ENCODE measurements around the gene FZD2.

The FZD2 gene

GRCh38 chr17:44595216-44595775 lies 38.0 kb downstream of the FZD2 start:
- H3K27ac Mint-ChIP-seq, result no peak overlapping the region
- DNase-seq, result no peak
- no peaks in the 10 kb centered on the region for H3K36me3 Mint-ChIP-seq (ENCODE audit: low read depth)
- H3K4me1 Mint-ChIP-seq, result peaks cover 61% of the 10 kb centered on the region
- H3K27me3 Mint-ChIP-seq (ENCODE audit: low read depth, poor library complexity), result peaks cover 10% of the 10 kb centered on the region
- TF ChIP-seq, protein P1, sequence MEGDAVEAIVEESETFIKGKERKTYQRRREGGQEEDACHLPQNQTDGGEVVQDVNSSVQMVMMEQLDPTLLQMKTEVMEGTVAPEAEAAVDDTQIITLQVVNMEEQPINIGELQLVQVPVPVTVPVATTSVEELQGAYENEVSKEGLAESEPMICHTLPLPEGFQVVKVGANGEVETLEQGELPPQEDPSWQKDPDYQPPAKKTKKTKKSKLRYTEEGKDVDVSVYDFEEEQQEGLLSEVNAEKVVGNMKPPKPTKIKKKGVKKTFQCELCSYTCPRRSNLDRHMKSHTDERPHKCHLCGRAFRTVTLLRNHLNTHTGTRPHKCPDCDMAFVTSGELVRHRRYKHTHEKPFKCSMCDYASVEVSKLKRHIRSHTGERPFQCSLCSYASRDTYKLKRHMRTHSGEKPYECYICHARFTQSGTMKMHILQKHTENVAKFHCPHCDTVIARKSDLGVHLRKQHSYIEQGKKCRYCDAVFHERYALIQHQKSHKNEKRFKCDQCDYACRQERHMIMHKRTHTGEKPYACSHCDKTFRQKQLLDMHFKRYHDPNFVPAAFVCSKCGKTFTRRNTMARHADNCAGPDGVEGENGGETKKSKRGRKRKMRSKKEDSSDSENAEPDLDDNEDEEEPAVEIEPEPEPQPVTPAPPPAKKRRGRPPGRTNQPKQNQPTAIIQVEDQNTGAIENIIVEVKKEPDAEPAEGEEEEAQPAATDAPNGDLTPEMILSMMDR (IDR thresholded peaks at IDR 0.05), result no peak
- no peak overlapping the region for H3K4me3 Mint-ChIP-seq
- no peaks in the 10 kb centered on the region for H3K9me3 Mint-ChIP-seq

- no peak for DNase-seq
- no peak overlapping the region for H3K4me3 Mint-ChIP-seq
- no peaks in the 10 kb centered on the region for H3K27me3 Mint-ChIP-seq (ENCODE audit: low read depth, poor library complexity)
- TF ChIP-seq, protein P1 (IDR thresholded peaks at IDR 0.05), result no peak
- peaks cover 79% of the 10 kb centered on the region for H3K4me1 Mint-ChIP-seq
- H3K27ac Mint-ChIP-seq, result peak overlapping the region; percentile 83
- H3K36me3 Mint-ChIP-seq (ENCODE audit: low read depth), result no peaks in the 10 kb centered on the region
- no peaks in the 10 kb centered on the region for H3K9me3 Mint-ChIP-seq
Measured at GRCh38 chr17:44598329-44598728, 41.0 kb downstream of the FZD2 start.

GRCh38 chr17:44598932-44599297 lies 41.6 kb downstream of the FZD2 start:
- H3K27ac Mint-ChIP-seq, result peak overlapping the region; percentile 84
- TF ChIP-seq, protein P1 (IDR thresholded peaks at IDR 0.05), result no peak

GRCh38 chr17:44599298-44600175 lies 42.3 kb downstream of the FZD2 start:
- H3K27ac Mint-ChIP-seq, result peak overlapping the region; percentile 84
- DNase-seq, result peak; percentile 75
- no peaks in the 10 kb centered on the region for H3K9me3 Mint-ChIP-seq
- no peaks in the 10 kb centered on the region for H3K27me3 Mint-ChIP-seq (ENCODE audit: low read depth, poor library complexity)
- peak overlapping the region; percentile 54 for H3K4me3 Mint-ChIP-seq
- H3K36me3 Mint-ChIP-seq (ENCODE audit: low read depth), result no peaks in the 10 kb centered on the region
- TF ChIP-seq, protein P1 (IDR thresholded peaks at IDR 0.05), result no peak
- peaks cover 80% of the 10 kb centered on the region for H3K4me1 Mint-ChIP-seq

More at GRCh38 chr17:44598932-44599297, 41.6 kb downstream of the FZD2 start:
- H3K36me3 Mint-ChIP-seq (ENCODE audit: low read depth), result no peaks in the 10 kb centered on the region
- no peak for DNase-seq
- no peaks in the 10 kb centered on the region for H3K9me3 Mint-ChIP-seq
- peak overlapping the region; percentile 33 for H3K4me3 Mint-ChIP-seq
- H3K4me1 Mint-ChIP-seq, result peaks cover 76% of the 10 kb centered on the region
- H3K27me3 Mint-ChIP-seq (ENCODE audit: low read depth, poor library complexity), result no peaks in the 10 kb centered on the region

DNA sequence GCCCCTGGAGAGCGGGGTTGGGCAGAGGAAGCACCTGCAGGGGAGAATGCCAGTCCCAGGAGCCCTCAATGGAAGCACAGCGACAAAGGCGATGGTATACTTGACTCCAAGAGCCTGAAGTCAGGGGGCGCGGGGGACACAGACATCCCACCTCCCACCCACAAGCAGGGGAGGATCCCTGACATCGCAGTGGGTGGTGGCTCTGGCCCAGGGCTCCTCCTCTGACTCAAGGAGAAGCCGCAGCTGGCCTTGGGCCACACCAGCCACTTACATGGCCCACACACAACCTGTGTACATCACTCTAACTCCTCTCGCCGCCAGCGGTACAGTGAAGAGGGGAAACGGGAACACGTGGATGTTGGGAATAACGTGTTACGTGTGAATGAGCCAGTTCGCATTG lies 44.3 kb downstream of the FZD2 start:
- peaks cover 87% of the 10 kb centered on the region for H3K4me1 Mint-ChIP-seq

More for the DNA sequence above, 44.3 kb downstream of the FZD2 start:
- no peaks in the 10 kb centered on the region for H3K36me3 Mint-ChIP-seq (ENCODE audit: low read depth)
- no peaks in the 10 kb centered on the region for H3K9me3 Mint-ChIP-seq
- no peak overlapping the region for H3K27ac Mint-ChIP-seq
- peaks cover 3% of the 10 kb centered on the region for H3K27me3 Mint-ChIP-seq (ENCODE audit: low read depth, poor library complexity)
- TF ChIP-seq, protein P1 (IDR thresholded peaks at IDR 0.05), result no peak
- no peak overlapping the region for H3K4me3 Mint-ChIP-seq
- peak; percentile 15 for DNase-seq

All from nephron progenitor cell (in vitro differentiated cells).